LoVo (cell line): ENCODE results near the gene NAP1L4.
A peak's percentile ranks its signal among the peaks of the same experiment; 100 is the strongest.

Experiments used
- DNase-seq: peaks from one replicate; pipeline ENCODE4 v3.0.0-alpha.2; 2016; ENCODE audit warnings: low spot score

Gene NAP1L4

GRCh38 chr11:2904153-2905052, 87.7 kb downstream of the NAP1L4 start:
- DNase-seq: peak; percentile 77

DNA sequence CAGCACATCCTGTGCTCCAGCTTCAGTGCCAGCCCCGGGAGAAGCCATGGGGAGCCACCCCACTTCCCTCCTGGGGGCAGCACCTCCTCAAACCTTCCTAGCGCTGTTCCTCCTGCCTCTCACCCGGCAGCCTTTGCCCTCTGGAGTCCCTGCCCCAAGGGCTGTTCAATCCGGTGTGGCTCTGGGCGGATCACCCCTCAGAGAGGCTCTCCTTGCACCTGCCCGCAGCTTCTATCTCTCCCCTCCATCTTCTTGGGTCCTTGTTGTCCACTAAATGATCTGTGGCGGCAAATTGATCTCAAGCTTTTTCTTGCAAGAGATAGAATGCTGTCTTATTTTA, 88.5 kb downstream of the NAP1L4 start:
- no peak for DNase-seq

DNA sequence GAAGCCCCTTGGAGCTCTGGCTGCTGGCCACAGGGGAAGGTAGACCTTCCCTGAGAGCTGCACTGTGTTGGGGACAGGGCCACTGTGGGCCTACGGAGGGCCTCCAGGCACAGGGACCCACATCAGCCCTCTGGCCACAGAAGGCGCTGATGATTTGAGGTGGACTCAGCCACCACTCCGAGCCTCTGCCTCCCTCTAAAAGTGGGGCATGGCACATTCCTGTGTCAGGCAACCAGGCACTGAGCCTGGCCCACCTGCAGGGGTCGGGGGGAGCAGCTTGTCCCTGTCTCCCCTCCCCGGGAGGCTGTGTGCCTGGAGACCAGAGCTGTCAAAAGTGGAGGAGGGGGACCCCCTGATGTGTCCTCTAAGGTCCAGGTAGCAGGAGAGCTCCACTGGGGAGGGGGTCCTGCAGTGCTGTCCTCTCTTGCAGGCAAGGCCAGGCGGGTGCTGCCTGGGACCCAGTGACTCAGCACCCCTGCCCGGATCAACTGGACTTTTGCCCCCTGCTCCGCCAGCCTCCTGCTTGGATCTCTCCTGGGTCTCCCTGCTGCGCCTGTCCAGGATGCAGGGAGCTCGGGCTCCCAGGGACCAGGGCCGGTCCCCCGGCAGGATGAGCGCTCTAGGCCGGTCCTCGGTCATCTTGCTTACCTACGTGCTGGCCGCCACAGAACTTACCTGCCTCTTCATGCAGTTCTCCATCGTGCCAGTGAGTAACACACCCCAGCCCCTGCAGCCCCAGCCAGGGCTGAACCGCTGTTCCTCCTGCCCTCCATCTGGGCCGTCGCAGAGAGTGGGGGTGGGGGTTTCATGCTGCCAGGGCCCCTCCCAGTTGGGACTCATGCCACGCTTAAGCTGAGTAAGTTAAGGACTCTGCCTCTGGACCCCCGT, 89.1 kb downstream of the NAP1L4 start:
- peak; percentile 47 for DNase-seq

- peak; percentile 96 for DNase-seq
Measured at GRCh38 chr11:2901854-2902783, 90.0 kb downstream of the NAP1L4 start.

- DNase-seq: no peak
Measured at GRCh38 chr11:2901196-2901796, 90.8 kb downstream of the NAP1L4 start.

- DNase-seq: no peak
Measured at GRCh38 chr11:2899080-2899783, 92.9 kb downstream of the NAP1L4 start.

- peak; percentile 15 for DNase-seq
Measured at GRCh38 chr11:2898366-2899079, 93.6 kb downstream of the NAP1L4 start.

- no peak for DNase-seq
Measured at GRCh38 chr11:2897048-2897447, 95.1 kb downstream of the NAP1L4 start.

- no peak for DNase-seq
Measured at GRCh38 chr11:2896047-2896446, 96.1 kb downstream of the NAP1L4 start.
